ACC112 (cell line): ENCODE results near the gene NEDD8.
"Not testable (repeated sequence)": the region's sequence is repeated elsewhere in the genome, so short reads cannot be mapped to it uniquely, and the experiment has no call there.

Experiments
- H2AFZ ChIP-seq: fragments of 200-600 bp; sonication (generic); one replicate; pipeline ENCODE4 v1.6.0; 2017; ENCODE audit warnings: antibody characterized with exemption, low read length; ENCODE audit not compliant: unreplicated experiment
- H3K27ac ChIP-seq: fragments of 200-600 bp; sonication (generic); 2 replicates; pipeline ENCODE4 v1.5.1; 2014; ENCODE audit warnings: low read depth, mild to moderate bottlenecking, antibody characterized with exemption, low read length, moderate library complexity
- H3K27me3 ChIP-seq: fragments of 200-600 bp; sonication (generic); 2 replicates; pipeline ENCODE4 v1.6.1; 2014; ENCODE audit warnings: mild to moderate bottlenecking, antibody characterized with exemption, low read length, moderate library complexity, mixed read lengths; ENCODE audit not compliant: insufficient read depth
- H3K36me3 ChIP-seq: fragments of 200-600 bp; sonication (generic); 2 replicates; pipeline ENCODE4 v1.6.1; 2016; ENCODE audit warnings: mild to moderate bottlenecking, antibody characterized with exemption, low read length, moderate library complexity, mixed read lengths; ENCODE audit not compliant: insufficient read depth
- H3K4me1 ChIP-seq: fragments of 200-600 bp; sonication (generic); one replicate; pipeline ENCODE4 v1.6.1; 2016; ENCODE audit warnings: low read length, mixed read lengths; ENCODE audit not compliant: insufficient read depth, unreplicated experiment, control insufficient read depth
- H3K4me3 ChIP-seq: fragments of 200-600 bp; sonication (generic); 2 replicates; pipeline ENCODE4 v1.5.1; 2014; ENCODE audit warnings: mild to moderate bottlenecking, low read depth, low read length
- H3K79me2 ChIP-seq: fragments of 200-600 bp; sonication (generic); one replicate; pipeline ENCODE4 v1.6.0; 2016; ENCODE audit warnings: low read length; ENCODE audit not compliant: control insufficient read depth, unreplicated experiment, insufficient read depth

NEDD8 gene

DNA sequence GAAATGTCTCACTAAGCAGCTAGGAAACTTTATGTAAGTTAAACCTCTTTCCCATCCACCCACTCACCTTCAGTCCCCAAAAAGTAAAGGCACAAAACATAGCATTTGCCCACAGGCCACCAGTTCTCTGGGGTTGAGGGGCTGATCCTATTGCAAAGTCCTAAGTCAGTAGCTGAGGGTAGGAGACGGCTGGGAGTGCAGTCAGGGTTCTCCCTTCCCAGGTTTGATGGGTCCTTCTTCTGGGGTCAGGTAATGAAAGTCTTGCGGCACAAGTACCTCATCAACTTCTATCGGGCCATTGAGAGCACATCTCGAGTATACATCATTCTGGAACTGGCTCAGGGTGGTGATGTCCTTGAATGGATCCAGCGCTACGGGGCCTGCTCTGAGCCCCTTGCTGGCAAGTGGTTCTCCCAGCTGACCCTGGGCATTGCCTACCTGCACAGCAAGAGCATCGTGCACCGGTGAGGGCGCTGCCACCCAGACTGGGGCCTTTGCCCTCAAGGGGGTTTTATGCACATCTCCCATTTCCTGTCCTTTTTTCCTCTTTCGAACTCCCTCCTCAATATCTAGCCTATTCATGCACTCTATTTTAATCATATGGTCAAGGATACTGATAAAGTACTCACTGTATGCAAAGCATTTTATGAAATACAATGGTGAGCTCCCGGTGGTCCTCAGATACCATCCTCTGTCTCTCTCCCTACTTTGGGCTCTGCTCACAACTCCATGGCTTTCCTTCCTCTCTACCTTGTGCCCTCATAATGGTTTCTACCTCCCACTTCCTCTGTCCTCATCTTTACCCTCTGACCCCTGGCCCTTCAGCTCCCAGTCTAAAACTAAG, 25.7 kb downstream of the NEDD8 start:
- Histone ChIP-seq H3K27ac (no peak overlapping the region), H3K79me2 (peaks cover 1% of the 10 kb centered on the region), H2AFZ (no peak overlapping the region), H3K4me3 (no peak overlapping the region), H3K27me3 (no peaks in the 10 kb centered on the region), H3K4me1 (no peaks in the 10 kb centered on the region), H3K36me3 (peaks cover 51% of the 10 kb centered on the region)

DNA sequence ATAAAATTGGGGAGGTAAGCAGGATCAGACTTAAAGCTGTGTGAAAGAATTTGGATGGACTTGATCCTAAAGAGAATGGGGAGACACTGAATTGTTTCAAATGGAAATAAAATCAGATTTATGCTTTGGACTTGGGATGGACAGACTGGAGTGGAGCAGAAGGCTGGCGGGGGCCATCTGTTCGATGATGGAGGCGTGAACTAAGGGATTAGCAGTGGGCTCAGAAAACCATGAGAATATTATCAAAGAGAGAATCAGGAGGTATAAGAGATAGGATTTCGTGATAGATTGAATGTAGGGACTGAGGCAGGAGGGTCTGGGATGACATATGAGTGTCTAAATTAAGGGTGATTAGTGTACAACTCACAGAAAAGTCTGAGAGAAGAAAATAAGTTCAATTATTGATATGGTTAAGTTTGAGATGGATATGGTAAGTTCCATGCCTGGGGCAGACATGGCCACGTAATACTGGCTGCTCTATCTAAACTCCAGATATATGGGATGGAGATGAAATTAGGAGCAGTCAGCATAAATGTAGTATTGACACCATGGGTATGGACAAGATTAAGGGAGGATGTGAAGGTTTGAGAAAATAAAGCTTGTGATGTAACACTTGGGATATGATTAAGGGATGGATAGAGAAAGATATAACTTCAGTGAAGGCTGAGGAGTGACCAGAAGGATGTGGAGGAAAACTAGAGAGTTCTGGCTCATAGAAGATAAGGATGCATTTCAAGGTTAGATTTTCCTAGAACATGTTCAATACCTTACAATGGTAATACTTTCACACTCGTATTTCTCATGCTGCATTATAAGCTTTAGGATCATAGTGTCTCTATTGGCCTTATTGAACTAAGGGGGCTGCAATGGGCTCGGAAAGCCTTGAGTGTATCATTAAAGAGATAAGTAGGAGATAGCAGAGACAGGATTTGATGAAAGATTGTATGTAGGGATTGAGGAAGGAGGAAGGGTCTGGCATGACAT, 27.7 kb downstream of the NEDD8 start:
- H3K27me3 ChIP-seq, result no peaks in the 10 kb centered on the region
- H3K79me2 ChIP-seq, result no peaks in the 10 kb centered on the region
- no peak overlapping the region for H3K27ac ChIP-seq
- no peak overlapping the region for H3K4me3 ChIP-seq
- no peak overlapping the region for H2AFZ ChIP-seq
- H3K36me3 ChIP-seq, result peaks cover 46% of the 10 kb centered on the region
- no peaks in the 10 kb centered on the region for H3K4me1 ChIP-seq

DNA sequence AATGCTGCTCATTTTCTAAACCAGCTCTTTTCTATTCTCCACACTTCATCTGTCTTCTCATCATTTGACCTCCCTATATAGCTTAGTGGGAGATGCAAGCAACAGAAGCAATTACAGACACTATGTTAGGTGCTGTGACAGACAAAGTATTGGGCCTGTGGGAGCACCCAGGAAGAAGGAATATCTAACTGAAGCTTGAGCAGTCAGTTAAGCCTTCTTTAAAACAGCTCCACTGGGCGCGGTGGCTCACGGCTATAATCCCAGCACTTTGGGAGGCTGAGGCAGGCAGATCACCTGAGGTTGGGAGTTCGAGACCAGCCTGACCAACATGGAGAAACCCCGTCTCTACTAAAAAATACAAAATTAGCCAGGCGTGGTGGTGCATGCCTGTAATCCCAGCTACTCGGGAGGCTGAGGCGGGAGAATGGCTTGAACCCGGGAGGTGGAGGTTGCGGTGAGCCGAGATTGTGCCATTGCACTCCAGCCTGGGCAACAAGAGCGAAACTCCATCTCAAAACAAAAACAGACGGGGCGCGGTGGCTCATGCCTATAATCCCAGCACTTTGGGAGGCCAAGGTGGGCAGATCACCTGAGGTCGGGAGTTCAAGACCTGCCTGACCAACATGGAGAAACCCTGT, 28.8 kb downstream of the NEDD8 start:
- H3K27ac ChIP-seq, H3K27me3 ChIP-seq, H2AFZ ChIP-seq, H3K4me3 ChIP-seq, H3K79me2 ChIP-seq, H3K4me1 ChIP-seq: not testable (repeated sequence)
- peaks cover 45% of the 10 kb centered on the region for H3K36me3 ChIP-seq

DNA sequence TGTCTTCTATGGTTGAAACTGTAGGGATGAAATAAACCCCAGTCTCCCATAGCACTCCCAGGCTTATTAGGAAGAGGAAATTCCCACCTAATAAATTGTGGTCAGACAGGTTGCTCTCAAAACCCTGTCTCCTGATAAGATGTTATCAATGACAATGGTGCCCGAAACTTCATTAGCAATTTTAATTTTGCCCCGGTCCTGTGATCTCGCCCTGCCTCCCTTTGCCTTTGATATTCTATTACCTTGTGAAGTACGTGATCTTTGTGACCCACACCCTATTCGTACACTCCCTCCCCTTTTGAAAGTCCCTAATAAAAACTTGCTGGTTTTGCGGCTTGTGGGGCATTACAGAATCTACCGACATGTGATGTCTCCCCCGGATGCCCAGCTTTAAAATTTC, 29.6 kb downstream of the NEDD8 start:
- H3K4me1 ChIP-seq, result not testable (repeated sequence)

DNA sequence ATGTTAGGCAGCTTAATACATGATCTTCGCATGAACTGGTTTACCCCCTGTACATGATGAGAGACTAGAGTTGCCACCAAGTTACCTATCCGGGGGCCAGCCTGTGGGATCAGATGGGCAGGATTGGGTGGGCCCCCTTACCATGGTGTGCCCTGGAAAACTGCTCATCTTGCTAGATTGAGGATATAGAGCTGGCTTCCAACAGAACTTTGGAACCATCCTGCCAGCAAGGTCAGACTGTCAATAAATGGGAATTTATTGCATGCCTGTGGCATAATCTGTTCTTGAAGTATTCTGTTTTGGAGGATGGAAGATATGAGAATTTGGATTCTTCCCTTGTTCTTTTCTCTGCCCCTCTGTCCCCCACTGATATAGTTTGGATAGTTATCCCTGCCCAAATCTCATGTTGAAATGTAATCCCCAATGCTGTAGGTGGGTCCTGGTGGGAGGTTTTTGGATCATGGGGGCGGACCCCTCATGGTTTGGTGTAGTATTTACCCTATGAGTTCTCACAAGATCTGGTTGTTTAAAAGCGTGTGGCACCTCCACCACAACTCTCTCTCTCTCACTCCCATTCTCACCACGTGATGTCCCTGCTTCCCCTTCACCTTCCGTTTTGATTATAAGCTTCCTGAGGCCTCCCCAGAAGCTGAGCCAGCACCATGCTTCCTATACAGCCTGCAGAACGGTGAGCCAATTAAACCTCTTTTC, 33.2 kb downstream of the NEDD8 start:
- Histone ChIP-seq H3K79me2 (peaks cover 39% of the 10 kb centered on the region), H3K4me3 (no peak overlapping the region), H2AFZ (no peak overlapping the region), H3K27ac (no peak overlapping the region), H3K4me1 (peaks cover 15% of the 10 kb centered on the region), H3K36me3 (peaks cover 14% of the 10 kb centered on the region), H3K27me3 (no peaks in the 10 kb centered on the region)

More for the DNA sequence above, 29.6 kb downstream of the NEDD8 start:
- not testable (repeated sequence) for H3K27ac ChIP-seq, H3K27me3 ChIP-seq, H2AFZ ChIP-seq, H3K4me3 ChIP-seq
- Histone ChIP-seq H3K79me2 (peaks cover 10% of the 10 kb centered on the region), H3K36me3 (peaks cover 37% of the 10 kb centered on the region)

DNA sequence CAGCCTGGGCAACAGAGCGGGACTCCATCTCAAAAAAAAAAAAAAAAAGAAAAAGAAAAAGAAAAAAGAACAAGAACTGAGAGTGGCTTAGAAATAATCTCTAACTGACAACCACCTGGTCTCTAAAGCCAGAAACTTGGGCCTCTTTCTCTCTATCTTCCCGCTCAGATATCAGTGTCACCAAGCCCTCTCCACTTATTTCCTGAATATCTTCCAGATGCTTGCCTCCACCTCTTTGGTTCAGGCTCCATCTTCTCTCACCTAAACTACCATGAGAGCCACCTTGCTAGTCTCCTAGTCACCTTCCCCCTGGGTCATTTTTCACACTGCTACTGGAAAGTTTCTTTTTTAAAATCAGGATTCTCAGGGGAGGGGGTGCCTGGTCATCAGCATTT, 35.1 kb downstream of the NEDD8 start:
- peaks cover 17% of the 10 kb centered on the region for H3K36me3 ChIP-seq
- H3K4me3 ChIP-seq, result peak overlapping the region; percentile 96; the same call in 1 of the 2 replicates
- H3K79me2 ChIP-seq, result peaks cover 50% of the 10 kb centered on the region
- no peak overlapping the region for H3K27ac ChIP-seq
- H3K4me1 ChIP-seq, result peaks cover 17% of the 10 kb centered on the region
- H2AFZ ChIP-seq, result no peak overlapping the region
- H3K27me3 ChIP-seq, result no peaks in the 10 kb centered on the region

DNA sequence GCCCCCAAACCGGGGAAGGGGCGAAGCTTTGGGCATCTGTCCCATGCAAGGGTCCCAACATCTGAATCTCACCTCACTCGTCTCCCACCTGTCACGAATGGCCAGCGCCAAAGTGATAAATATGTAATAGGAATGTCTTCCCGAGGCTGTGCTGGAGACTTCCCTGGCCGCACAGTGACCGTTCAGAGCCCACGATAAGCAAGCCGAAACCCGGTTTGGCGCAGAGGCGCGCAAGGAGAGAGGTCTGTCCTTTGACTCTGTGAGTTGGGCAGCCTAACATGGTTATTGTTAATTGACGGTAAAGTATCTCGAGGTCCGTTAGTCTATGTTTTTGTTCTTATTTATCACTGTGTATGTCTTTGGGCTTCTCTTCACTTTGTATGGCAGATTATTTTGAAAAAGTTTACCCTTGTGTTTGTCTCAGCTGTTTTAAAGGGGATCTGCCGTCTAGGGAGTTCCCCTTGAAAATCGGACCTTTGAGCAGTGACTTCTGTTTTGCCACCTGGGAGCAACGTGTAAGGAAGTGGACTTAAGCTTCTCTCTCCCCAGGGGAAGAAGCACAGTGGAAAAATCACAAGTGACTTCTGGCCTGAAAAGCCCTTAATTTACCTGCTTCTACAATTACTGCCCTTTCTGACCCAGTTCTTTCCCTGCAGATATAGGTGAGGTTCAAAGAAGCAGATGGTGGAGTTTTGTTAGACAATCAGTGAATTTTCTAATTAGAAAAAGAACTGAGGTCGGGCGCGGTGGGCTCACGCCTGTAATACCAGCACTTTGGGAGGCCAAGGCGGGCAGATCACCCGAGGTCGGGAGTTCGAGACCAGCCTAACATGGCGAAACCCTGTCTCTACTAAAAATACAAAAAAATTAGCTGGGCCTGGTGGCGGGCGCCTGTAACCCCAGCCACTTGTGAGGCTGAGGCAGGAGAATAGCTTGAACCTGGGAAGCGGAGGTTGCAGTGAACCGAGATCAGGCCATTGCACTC, 35.8 kb downstream of the NEDD8 start:
- H3K4me3 ChIP-seq, result peak overlapping the region; percentile 96
- peak overlapping the region; percentile 94 for H2AFZ ChIP-seq
- peaks cover 17% of the 10 kb centered on the region for H3K4me1 ChIP-seq
- peaks cover 14% of the 10 kb centered on the region for H3K36me3 ChIP-seq
- peak overlapping the region; percentile 94 for H3K27ac ChIP-seq
- H3K79me2 ChIP-seq, result peaks cover 50% of the 10 kb centered on the region
- no peaks in the 10 kb centered on the region for H3K27me3 ChIP-seq

DNA sequence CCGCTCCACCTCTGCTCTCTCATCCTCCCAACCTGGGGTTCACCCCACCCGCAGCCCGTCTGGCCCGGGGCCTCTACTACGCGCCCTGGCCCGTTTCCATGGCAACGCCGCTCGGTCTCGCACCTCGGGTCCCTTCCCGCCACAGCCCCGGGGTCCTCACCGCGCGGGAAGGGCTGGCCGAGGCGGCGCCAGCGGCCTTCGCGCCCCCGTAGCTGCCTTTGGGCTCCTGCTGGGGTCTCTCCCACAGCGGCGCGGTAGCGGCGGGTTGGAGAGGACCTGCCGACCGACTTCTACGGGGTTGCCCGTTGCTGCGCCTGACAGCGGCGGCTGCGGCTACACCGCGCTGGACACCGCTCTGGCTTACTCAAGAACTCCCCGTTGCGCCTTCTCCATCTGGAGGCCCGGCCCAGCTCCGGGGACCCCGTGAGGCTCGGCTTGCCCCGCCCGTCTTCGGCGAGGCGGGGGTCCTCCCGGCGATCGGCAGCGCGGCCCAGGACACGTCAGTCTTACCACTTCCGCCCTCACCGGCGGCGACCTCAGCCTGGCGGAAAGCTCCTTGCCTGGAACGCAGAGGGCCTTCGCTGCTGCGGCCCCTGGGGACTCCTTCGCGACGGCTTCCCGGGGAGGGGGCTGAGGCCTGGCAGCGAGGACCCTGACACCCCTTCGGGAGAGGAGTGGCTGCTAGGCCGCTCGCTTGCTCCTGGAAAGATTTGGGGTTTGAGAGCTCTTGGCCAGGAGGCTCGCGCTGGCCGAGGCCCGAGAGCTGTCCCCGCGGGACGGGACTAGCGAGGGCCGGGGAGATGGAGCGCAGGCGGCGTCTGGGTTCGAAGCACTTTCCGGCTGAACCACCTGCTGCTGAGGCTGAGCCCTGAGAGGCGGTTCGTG, 36.7 kb downstream of the NEDD8 start, which contains the start of gene TM9SF1:
Gene TM9SF1 (minus strand): TSS at position 256 of the 885 bp plus-strand sequence. CDS start 422 bp downstream, outside the sequence.
- Histone ChIP-seq H3K36me3 (peaks cover 13% of the 10 kb centered on the region), H3K4me1 (peaks cover 17% of the 10 kb centered on the region), H3K27ac (peak within 1 kb of the TSS; percentile 94), H3K27me3 (no peaks in the 10 kb centered on the region), H2AFZ (peak within 1 kb of the TSS; percentile 94), H3K4me3 (peak within 1 kb of the TSS; percentile 96), H3K79me2 (peaks cover 50% of the 10 kb centered on the region)

DNA sequence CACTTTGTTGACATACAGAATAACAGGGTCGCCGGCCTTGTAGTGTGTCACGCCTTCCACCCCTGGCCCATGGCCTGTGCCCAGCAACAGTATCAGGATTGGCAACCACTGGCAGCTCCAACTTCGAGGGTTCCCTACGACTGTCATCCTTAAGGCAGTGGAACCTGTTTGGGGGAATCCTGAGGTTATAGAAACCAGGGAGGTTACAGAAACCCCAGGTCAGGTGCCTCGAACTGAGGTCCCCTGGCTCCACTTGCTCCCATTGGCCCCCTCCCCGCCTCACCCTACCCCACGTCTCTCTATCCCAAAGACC, 37.3 kb downstream of the NEDD8 start:
- peaks cover 50% of the 10 kb centered on the region for H3K79me2 ChIP-seq
- H3K27ac ChIP-seq, result peak overlapping the region; percentile 94
- H3K27me3 ChIP-seq, result no peaks in the 10 kb centered on the region
- peak overlapping the region; percentile 96 for H3K4me3 ChIP-seq
- H3K4me1 ChIP-seq, result peaks cover 17% of the 10 kb centered on the region
- peak overlapping the region; percentile 94 for H2AFZ ChIP-seq
- H3K36me3 ChIP-seq, result peaks cover 19% of the 10 kb centered on the region
